Psoas muscle (tissue), 8 donors: ENCODE results near the gene CLMP. TPM values are rescaled to one million over a fixed set of nuclear protein-coding genes. Genes with fewer than 3 reads are reported as not detected.

Experiments
- ATAC-seq, 4 donors: fragments of 200-7000 bp; cut with Tn5 transposase; one replicate each; pipeline ENCODE4 v1.9.1; 2020; ENCODE audit warnings: moderate library complexity in 3 of 4, mild to moderate bottlenecking in 2 of 4
- DNase-seq, 2 donors: peaks; one replicate each; pipeline ENCODE4 v3.0.0-alpha.2; 2020
- H3K27ac ChIP-seq: fragments of 200-600 bp; one replicate; pipeline ENCODE4 v1.8.0; 2022
- H3K27me3 ChIP-seq, 3 donors: fragments of 200-600 bp in 1 of 3; one replicate each; pipeline versions ENCODE4 v1.6.1 to v1.8.0; 2013 to 2022; ENCODE audit warnings: low read length in 2 of 3, mild to moderate bottlenecking in 2 of 3, moderate library complexity in 1 of 3; ENCODE audit not compliant: insufficient read depth in 3 of 3
- H3K36me3 ChIP-seq, 2 donors: fragments of 200-600 bp in 1 of 2; one replicate each; pipeline versions ENCODE4 v1.6.1 to v1.8.0; 2013 to 2022; ENCODE audit warnings: low read depth in 1 of 2, mild to moderate bottlenecking in 1 of 2, moderate library complexity in 1 of 2; ENCODE audit not compliant: insufficient read depth in 1 of 2
- H3K4me1 ChIP-seq: fragments of 200-600 bp; one replicate; pipeline ENCODE4 v1.8.0; 2022
- H3K4me3 ChIP-seq: fragments of 200-600 bp; one replicate; pipeline ENCODE4 v1.8.0; 2022; ENCODE audit warnings: mild to moderate bottlenecking
- H3K9me3 ChIP-seq: fragments of 200-600 bp; one replicate; pipeline ENCODE4 v1.8.0; 2022
- WGBS, 3 donors: extraction: QIAGEN DNeasy Blood & Tissue Kit; methylation state at CpG; one replicate each; pipeline versions ENCODE4 v1.1.6 to v1.1.7; 2013; 5-methylcytosine and 5-hydroxymethylcytosine counted together
- intact Hi-C, 2 donors: fragments of 100-400 bp; cut with DNase I; formaldehyde crosslinking; loops; one replicate each; pipeline versions ENCODE4 v1.11.0 to v1.14.2; 2022
- polyA plus RNA-seq, 3 donors: library from polyadenylated mRNA; stranded (reverse); fragments of 200-250 nt; gene quantifications; one replicate each; pipeline ENCODE4 v1.2.3, GENCODE V29; 2013
- total RNA-seq, 4 donors: library from RNA; stranded (reverse); fragmentation: NEBNext Ultra II Directional in 2 of 4; extraction: Animal tissue kit (Norgen Biotek cat#: 25700) in 2 of 4; gene quantifications; one replicate each; pipeline versions ENCODE4 v1.2.1 to v1.2.4, GENCODE V29; 2021 to 2023
- TF ChIP-seq, protein P1 (sequence below): fragments of 200-600 bp; IDR thresholded peaks from one replicate; pipeline ENCODE4 v1.8.0; 2022; ENCODE audit warnings: antibody characterized with exemption
- donor health status: healthy with polysubstance abuse.
- donor health status: DM: no; HTN: no; CAD: no; lungs with moderate emphysema.
- donor health status: Bipolar disorder and iron deficiency.
- donor health status: healthy.
- donor health status: DM: yes; HTN: yes; CAD: no.
- donor health status: DM: no; HTN: no; CAD: no.
- donor health status: DM: no; HTN: no; CAD: no.
- donor health status: DM: yes; HTN: yes; CAD: no.

Gene CLMP
- total and polyA plus RNA-seq, 7 donors: 0.83 to 4.2 (median 2.9) TPM

DNA sequence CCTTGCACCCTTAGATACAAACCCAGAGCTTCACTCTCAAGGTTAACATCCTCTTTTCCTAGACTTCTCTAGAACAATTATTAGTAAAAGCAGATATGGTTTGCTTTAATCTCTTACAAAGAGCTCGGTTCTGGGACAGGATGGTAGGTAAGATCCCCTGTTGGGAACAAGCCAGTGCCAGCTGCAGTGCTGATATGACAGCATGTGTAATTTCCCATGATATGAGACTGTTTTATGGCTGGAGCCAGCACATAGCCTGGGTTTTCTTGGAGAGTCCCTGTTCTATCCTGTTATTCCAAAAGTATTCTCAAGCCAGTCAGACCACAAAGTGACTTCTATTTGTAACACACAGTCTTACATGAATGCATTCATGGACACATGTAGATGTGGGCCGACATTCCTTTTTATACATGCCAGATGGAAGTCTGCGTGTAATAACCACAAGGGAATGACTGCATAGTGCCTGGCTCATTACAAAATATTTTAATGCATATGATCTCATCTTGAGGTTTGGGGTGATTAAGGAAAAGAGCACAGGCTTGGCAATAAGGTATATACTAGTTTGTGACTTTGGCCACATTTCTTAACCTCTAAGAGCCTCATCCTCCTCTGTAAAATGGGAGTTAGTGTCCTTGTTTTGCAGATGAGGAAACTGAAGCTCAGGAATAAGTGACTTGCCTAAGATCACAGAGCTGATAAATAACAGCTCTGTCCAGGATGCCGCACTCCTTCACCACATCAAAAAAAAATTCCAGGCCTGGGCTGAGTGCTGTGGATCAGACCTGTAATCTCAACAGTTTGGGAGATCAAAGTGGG, 21.8 kb downstream of the CLMP start:
- H3K27me3 ChIP-seq: no peaks in the 10 kb centered on the region
- peak in 1 of 4 donors; percentile 41 for ATAC-seq
- no peaks in the 10 kb centered on the region for H3K36me3 ChIP-seq
- no peak overlapping the region for H3K4me3 ChIP-seq
- TF ChIP-seq, protein P1, sequence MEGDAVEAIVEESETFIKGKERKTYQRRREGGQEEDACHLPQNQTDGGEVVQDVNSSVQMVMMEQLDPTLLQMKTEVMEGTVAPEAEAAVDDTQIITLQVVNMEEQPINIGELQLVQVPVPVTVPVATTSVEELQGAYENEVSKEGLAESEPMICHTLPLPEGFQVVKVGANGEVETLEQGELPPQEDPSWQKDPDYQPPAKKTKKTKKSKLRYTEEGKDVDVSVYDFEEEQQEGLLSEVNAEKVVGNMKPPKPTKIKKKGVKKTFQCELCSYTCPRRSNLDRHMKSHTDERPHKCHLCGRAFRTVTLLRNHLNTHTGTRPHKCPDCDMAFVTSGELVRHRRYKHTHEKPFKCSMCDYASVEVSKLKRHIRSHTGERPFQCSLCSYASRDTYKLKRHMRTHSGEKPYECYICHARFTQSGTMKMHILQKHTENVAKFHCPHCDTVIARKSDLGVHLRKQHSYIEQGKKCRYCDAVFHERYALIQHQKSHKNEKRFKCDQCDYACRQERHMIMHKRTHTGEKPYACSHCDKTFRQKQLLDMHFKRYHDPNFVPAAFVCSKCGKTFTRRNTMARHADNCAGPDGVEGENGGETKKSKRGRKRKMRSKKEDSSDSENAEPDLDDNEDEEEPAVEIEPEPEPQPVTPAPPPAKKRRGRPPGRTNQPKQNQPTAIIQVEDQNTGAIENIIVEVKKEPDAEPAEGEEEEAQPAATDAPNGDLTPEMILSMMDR: no peak
- 69 to 70% (median 69%) methylated on average over 4 of the region's 4 CpGs for WGBS, 3 donors
- intact Hi-C loops: no loop called here
- no peak for DNase-seq
- no peaks in the 10 kb centered on the region for H3K9me3 ChIP-seq
- no peak overlapping the region for H3K27ac ChIP-seq
- H3K4me1 ChIP-seq: no peaks in the 10 kb centered on the region

DNA sequence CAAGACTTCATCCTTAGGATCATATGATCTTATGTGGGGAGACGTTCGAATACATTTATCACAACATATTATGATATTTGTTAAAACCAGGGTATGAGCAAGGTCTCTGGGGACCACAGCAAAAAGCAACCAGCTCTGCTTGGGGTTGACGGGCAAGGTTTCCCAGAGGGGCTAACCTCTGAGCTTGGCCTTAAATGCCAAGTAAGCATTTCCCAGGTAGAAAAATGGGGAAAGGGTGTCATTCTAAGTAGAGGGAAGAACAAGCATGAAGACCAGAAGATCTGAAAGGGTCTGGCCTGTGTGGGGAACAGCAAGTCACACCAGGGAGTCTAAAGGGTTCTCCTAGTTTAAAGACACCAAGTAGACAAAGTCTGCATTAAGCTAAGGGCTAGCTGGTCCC, 24.1 kb downstream of the CLMP start:
- intact Hi-C loops: no loop called here
- Histone ChIP-seq H3K4me3 (no peak overlapping the region), H3K9me3 (no peaks in the 10 kb centered on the region), H3K36me3 (no peaks in the 10 kb centered on the region), H3K27me3 (no peaks in the 10 kb centered on the region), H3K4me1 (no peaks in the 10 kb centered on the region), H3K27ac (no peak overlapping the region)
- TF ChIP-seq, protein P1: no peak
- 92 to 97% (median 93%) methylated on average over 3 of the region's 3 CpGs for WGBS, 3 donors
- ATAC-seq (no peak), DNase-seq (no peak)

DNA sequence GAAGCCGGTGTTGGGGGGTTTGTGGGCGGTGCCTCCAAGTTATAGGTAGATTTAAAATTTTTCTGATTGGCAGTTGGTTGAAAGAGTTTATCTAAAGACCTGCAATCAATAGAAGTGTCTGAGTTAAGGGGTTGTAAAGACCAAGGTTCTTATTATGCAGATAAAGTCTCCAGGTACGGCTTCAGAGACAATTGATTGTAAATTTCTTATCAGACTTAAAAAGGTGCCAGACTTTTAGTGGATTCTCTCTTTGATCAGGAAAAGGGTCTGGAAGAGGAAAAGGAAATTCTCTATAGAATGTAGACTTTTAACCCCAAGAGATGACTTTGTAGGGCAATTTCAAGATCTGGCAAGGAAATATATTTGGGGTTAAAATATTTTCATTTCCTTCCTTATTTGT, 25.2 kb downstream of the CLMP start:
- Histone ChIP-seq H3K27ac (no peak overlapping the region), H3K9me3 (no peaks in the 10 kb centered on the region), H3K27me3 (no peaks in the 10 kb centered on the region), H3K36me3 (no peaks in the 10 kb centered on the region), H3K4me1 (no peaks in the 10 kb centered on the region), H3K4me3 (no peak overlapping the region)
- no peak for ATAC-seq
- whole genome bisulfite sequencing, 3 donors: 95 to 97% (median 96%) methylated on average over 3 of the region's 3 CpGs
- no peak for DNase-seq
- TF ChIP-seq, protein P1: no peak
- intact Hi-C loops: no loop called here

DNA sequence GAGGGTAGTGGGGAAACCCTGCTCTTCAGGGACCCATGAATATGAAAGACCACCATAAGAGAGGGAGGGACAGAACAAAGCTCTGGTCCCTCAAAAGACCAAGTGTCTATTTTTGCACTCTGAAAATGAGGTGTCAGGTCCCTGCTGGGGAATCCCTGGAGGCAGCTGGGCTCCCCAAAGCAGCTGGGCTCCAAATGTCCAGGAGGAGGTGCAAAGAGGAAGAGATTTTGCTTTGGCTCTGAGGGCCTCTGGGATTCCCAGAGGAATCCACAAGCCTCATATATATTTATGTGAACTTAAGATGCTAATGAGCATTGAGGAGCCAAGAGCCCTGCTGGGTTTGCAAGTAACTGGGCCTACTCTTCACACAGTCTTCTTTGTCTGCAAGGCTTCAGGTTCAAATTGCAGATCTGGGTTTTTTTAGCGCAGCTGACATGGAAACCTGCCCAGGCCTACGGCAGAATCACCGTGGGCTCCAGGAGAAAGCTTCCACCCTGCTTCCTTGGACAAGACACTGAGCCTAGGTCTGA, 26.0 kb downstream of the CLMP start:
- TF ChIP-seq, protein P1: no peak
- H3K4me3 ChIP-seq: no peak overlapping the region
- no peaks in the 10 kb centered on the region for H3K36me3 ChIP-seq
- no peaks in the 10 kb centered on the region for H3K27me3 ChIP-seq
- intact Hi-C loops: no loop called here
- no peaks in the 10 kb centered on the region for H3K4me1 ChIP-seq
- no peak overlapping the region for H3K27ac ChIP-seq
- DNase-seq: no peak
- 26 to 35% (median 28%) methylated on average over 3 of the region's 3 CpGs for WGBS, 3 donors
- no peak for ATAC-seq
- no peaks in the 10 kb centered on the region for H3K9me3 ChIP-seq
